CD4-positive, alpha-beta T cell treated with Interleukin-15 for 1 hour (primary cell): ENCODE measurements around the gene AIMP1.
"Not testable (repeated sequence)": the region's sequence is repeated elsewhere in the genome, so short reads cannot be mapped to it uniquely, and the experiment has no call there.

Source experiments
- DNase-seq: peaks from one replicate; pipeline ENCODE4 v3.0.0-alpha.2; 2020

The AIMP1 gene

GRCh38 chr4:106353786-106354185 is 37.4 kb downstream of the AIMP1 start:
- DNase-seq, result no peak

DNA sequence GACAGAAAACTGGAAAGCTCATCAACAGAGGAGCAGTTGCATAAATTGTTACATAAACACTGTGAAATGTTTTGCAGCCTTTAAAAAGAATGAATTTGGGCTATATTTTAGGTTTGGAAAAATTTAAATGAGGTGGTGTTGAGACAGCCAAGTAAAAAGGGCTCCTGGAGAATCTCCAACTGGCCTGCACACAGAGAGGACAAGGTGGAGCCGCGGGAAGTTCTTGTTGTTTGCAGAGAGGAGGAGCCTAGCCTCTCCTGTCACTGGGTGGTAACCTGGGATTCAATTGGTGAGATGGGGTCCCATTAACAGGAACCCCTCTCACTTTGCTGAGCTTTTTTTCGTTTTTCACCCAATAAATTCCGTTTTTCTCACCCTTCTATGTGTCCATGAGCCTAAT is 38.8 kb downstream of the AIMP1 start:
- DNase-seq, result no peak

DNA sequence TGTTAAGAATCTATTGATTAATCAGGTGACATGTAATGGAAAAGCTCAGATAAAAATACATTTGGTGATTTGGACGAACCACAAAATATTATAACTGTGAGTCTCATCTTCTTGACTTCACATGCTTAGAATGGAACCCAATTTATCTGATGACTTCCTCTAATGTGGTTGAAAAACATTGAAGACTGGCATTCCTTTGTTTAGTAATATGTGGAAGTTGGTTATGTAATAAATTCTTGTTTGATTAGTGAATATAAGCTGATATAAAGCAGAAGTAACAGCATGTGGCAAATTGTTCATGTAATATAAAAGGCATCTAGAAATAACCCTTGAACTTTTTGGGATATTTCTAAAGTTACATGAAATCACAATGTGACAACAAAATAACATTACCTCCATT is 42.5 kb downstream of the AIMP1 start:
- no peak for DNase-seq

DNA sequence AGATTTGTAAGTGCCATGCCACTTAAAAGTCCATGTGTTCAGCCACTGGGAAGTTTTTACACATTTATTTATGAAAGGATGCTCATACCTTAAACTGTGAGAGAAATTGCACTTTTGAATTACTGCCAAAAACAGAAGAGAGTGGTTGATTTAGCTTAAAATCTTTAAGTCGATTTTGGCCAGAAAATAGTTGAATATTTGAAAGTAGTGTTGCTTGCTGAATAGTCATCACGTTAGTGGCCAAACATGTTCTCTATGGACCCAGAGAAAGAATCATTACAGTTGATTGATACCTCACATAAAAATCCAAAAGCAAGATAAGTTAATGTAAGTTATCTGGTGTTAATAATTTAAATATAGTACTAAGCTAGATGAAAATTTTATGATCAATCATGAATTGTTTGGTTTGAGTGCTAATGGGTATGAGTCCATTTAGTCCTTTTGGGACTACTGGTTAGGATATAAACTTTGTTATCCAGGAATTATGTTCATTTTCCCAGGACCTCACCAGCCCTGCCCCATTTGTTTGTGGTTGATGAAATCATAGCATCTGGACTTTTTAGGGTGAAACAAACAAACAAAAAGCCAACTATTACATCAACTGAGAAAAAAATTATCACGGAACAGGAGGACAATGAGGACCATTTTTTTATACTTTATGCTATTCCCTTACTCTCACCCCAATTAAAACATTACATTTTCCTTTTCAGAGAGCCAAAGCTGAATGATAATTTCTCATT is 45.9 kb downstream of the AIMP1 start:
- DNase-seq, result no peak

GRCh38 chr4:106364282-106364681 is 47.9 kb downstream of the AIMP1 start:
- DNase-seq, result no peak

DNA sequence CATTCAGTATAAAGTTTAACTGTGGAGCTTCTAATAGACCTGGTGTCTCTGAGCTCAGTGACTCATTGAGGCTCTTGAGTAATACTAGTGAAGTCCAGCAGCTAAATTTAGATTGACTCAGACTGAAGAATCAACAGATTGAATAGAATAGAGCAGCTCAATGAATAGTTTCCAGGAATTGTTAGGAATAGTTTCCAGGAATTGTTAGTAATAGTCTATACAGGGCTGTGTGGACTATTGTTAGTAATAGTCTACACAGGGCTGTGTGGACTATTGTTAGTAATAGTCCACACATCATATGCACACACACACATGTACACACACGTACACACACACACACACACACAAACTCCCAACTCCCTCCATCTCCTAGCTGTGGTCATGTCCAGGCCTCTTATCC is 49.3 kb downstream of the AIMP1 start:
- no peak for DNase-seq

DNA sequence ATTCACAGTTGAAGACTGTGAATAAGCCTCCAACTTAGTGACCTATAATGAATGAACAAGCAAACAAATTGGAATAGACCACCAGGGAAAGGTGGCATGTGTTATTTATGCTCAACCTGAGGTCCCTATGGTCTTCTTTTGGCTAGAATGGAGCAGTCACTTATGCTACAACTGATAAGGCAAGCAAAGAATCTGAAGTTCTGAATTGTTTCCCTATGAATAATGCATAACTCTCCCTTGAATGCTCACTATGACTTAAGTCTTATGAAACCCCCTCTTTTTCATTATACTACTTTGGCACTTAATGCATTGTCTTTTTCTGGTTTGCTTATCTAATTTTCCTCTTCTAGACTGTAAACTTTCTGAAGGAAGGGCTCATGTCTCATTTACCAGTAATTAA is 49.7 kb downstream of the AIMP1 start:
- no peak for DNase-seq

- DNase-seq, result no peak
Observed at GRCh38 chr4:106367072-106367471, 50.7 kb downstream of the AIMP1 start.

GRCh38 chr4:106368678-106369077 is 52.3 kb downstream of the AIMP1 start, which contains the start of gene GIMD1:
GIMD1 (minus strand) TSS chr4:106368778; CDS start chr4:106367435, 1,343 bp downstream.
- no peak for DNase-seq

GRCh38 chr4:106369456-106370060 is 53.2 kb downstream of the AIMP1 start:
- DNase-seq, result no peak

GRCh38 chr4:106370214-106370613 is 53.9 kb downstream of the AIMP1 start:
- DNase-seq, result no peak

DNA sequence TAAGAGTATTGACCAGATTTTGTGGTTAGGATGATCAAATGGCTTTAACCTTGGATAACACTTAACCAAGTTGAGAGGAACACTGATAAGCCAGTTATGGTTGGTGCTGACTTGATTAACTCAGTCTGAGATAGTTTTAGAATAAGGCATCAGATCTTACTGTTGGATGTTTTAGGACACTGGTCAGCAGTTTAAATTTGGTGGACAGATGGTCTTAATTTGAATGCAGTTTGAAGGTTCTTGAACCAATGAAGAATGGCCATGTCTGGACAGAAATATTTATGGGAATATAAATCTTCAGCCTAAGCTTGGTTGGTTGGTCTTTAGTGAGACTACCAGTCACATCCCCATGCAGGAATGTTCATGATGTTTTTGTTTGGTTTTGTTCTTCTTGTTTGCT is 54.8 kb downstream of the AIMP1 start:
- no peak for DNase-seq

DNA sequence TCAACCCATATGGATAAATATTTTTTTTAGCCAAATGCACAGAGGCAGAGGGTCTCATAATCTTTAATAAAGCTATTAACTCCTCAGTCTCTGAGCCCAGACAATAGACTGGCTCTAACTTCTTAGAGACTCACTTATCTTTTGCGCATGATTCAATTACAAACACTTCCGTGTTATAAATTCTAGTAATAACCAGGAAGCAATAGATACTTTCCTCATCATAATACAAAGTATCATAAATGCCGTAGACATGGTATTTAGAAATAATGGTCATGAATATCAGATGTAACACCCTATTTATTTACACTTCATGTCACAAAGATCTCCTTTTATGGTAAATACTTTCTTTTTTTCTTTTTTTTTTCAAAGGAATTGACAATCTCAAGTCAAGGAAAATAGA is 56.7 kb downstream of the AIMP1 start:
- no peak for DNase-seq

DNA sequence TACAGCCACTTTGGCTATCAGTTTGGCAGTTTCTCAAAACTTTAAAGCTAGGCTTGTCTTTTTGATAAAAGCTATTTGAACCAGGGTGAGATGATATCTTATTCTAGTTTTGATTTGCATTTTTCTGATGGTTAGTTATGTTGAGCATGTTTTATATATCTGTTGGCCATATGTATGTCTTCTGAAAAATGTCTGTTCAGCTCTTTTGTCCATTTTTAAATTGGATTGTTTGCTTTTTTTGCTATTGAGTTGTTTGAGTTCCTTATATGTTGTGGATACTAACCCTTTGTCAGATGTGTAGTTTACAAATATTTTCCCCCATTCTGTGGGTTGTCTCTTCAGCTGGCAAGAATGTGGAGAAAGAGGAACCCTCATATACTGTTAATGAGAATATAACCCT is 63.8 kb downstream of the AIMP1 start:
- DNase-seq, result no peak

- DNase-seq, result no peak
Observed at GRCh38 chr4:106384878-106385277, 68.5 kb downstream of the AIMP1 start.

DNA sequence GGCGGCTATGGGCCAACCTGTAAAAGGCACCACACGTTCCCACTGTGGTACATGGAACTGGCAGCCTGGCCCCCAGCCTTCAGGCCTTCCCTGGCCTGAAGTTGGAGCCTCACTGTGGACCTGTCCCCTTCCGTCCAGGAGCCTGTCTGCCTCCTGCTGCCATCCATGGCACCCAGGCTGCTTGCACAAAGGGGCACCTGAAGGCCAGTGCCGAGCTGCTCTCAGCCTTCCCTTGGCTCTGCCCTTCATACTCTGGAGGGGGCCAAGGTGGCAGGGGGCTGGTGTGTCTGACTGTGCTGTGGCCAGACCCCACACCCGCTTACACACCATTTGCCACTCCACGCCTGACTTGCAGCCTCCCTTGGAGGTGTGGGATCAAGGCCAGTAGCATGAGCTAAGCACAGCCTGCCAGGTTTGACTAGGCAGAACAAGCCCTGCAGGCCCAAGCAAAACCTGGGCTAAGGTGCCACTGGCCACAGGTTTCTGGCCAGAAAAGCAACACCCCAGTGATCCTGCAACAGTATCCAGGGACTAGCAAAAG is 69.6 kb downstream of the AIMP1 start:
- no peak for DNase-seq

DNA sequence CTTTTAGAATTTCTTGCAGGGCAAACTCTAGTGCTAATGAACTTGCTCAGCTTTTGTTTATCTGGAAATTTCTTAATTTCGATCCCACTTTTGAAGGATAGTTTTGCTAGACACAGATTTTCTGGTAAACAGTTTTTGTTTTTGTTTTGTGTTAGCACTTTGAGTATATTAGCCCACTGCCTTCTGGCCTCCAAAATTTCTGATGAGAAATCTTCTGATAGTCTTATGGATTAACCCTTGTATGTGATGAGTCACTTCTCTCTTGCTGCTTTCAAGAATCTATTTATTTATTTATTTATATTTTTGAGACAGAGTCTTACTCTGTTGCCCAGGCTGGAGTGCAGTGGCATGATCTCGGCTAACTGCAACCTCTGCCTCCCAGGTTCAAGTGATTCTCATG is 79.2 kb downstream of the AIMP1 start:
- no peak for DNase-seq

DNA sequence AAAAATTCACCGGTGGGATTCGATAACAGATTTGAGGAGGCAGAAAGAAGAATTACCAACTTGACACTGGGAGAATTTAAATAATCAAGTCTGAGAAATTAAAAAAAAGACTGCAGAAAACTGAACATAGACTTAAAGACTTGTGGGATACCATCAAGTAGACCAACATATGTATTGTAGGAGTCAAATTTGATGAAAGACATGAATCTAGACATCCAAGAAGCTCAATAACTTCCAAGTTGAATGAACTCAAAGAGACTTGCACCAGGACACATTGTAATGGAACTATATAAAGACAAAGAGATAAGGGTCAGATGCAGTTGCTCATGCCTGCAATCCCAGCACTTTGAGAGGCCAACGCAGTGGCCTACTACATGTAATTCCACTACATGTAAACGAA is 82.5 kb downstream of the AIMP1 start:
- DNase-seq, result not testable (repeated sequence)
